Measurements from ENCODE around the gene FAM219B. TPM values are rescaled to one million over a fixed set of nuclear protein-coding genes. Genes with fewer than 3 reads are reported as not detected.
"Not testable (repeated sequence)": the region's sequence is repeated elsewhere in the genome, so short reads cannot be mapped to it uniquely, and the experiment has no call there.

Gene FAM219B
- total RNA-seq, 1 donor from 2014 or later: 110 TPM

DNA sequence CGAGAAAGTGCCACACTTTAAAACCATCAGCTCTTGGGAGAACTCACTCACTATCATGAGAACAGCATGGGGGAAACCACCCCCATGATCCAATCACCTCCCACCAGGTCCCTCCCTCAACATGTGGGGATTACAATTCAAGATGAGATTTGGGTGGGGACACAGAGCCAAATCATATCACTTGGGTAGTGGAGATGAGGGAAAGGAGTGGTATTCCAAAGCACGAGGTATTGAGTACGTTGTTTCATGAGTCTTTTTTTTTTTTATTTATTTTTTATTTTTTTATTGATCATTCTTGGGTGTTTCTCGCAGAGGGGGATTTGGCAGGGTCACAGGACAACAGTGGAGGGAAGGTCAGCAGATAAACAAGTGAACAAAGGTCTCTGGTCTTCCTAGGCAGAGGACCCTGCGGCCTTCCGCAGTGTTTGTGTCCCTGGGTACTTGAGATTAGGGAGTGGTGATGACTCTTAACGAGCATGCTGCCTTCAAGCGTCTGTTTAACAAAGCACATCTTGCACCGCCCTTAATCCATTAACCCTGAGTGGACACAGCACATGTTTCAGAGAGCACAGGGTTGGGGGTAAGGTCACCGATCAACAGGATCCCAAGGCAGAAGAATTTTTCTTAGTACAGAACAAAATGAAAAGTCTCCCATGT is 19.0 kb downstream of the FAM219B start:
- ATAC-seq; intact Hi-C loops (cut with micrococcal nuclease); DNase-seq: not testable (repeated sequence)

DNA sequence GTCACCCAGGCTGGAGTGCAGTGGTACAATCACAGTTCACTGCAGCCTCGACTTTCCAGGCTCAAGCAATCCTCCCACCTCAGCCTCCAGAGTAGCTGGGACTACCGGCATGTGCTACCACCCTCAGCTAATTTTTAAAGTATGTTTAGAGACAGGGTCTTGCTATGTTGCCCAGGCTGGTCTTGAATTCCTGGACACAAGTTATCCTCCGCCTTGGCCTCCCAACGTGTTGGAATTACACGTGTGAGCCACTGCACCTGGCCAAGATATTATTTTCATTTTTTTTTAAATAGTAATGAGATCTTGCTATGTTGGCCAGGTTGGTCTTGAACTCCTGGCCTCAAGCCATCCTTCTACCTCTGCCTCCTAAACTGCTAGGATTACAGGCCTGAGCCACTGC is 21.2 kb downstream of the FAM219B start:
- DNase-seq (peak; percentile 2), ATAC-seq (no peak)
- intact Hi-C loops (cut with micrococcal nuclease): no loop called here

DNA sequence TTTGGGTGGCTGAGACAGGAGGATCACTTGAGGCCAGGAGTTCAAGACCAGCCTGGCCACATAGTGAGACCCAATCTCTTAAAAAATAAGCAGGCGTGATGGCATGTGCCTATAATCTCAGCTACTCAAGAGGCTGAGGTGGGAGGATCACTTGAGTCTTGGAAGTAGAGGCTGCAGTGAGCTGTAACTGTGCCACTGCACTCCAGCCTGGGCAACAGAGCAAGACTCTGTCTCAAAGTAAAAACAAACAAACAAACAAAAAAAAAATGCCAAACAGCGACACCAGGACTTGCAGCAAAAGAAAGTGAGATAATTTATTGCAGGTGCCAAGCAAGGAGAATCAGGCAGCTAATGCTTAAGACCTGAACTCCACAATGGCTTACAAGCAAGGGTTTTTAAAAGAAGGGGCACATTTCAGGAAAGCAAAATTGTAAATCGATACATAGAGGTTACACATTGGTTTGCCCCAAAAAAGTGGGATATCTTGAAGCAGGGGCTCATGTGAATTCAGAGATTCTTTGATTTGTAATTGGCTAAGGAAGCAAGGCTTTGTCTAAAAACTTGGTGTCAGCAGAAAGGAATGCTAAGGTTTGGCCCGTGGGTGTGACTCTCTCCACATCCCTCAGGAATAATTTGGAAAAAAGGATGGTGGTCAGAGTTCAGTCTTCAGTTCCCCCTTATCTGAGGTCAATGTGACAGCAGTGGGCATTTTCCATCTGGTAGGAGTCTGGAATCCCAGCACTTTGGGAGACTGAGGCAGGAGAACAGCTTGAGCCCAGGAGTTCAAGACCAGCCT is 22.0 kb downstream of the FAM219B start:
- peak; percentile 0 for DNase-seq
- intact Hi-C loops (cut with micrococcal nuclease): no loop called here

DNA sequence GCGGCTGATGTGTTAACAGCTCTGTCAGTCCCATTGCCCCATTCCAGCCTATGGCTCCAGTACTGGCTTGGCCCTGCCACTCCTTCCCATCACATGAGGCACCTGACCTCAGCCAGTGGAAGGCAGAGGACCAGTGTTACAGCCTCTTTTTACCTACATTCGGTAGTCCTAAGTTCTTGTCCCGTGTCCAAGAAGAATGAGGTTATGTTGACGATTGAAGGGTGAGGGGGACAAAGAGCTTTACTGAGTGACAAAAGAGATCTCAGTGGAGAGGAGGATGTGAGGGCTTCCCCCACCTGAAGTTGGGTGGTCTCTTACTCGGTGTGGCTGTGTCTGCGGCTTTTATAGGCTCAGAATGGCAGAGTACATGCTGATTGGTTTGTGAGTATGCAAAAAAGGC is 24.1 kb downstream of the FAM219B start:
- no peak for ATAC-seq
- intact Hi-C loops (cut with micrococcal nuclease): no loop called here
- no peak for DNase-seq

More for the DNA sequence above, 22.0 kb downstream of the FAM219B start:
- no peak for ATAC-seq

DNA sequence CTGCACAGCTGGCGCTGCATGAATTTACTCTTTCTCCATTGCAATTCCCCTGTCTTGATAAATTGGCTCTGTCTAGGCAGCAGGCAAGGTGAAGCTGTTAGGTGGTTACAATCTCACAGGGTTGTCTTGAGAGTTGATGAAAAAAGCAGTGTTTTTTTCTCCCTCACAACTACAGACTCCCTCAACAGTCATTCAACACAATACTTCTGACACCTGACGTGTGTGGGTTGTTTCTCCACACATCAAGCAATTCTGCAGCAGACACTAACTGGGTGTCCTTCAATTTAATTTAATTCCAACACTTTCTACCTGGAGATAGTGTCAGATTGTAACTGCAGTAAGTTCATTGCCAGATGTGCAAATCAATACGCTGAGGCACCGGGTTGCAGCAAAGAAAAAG is 28.4 kb downstream of the FAM219B start:
- ATAC-seq (no peak), DNase-seq (no peak)
- intact Hi-C loops (cut with micrococcal nuclease): no loop called here

DNA sequence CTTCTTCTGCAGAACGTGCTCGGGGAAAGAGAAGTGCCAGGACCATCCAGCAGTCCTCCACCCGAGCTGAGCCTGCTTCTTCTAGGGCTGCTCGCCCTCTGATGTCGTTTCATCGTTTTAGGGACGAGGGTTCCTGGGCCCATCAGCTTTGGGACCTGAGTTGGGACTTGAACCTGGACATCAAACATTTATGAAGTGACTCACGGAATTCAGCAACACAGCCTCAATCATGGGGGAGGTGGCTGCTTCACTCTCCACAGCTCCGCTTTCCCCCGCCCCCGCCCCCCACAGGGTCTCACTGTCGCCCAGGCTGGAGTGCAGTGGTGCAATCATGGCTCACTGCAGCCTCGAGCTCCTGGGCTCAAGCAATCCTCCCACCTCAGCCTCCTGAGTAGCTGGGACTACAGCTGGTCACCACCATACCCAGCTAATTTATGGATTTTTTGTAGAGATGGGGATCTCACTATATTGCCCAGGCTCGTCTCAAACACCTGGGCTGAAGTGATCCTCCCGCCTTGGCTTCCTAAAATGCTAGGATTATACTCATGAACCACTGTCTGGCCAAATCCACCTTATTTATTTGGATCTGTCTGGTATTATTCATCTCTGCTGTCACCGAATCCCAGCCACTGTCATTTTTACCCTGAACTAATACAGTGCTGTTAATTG is 32.8 kb downstream of the FAM219B start:
- DNase-seq: no peak
- ATAC-seq: peak; percentile 16
- intact Hi-C loops (cut with micrococcal nuclease): no loop called here

DNA sequence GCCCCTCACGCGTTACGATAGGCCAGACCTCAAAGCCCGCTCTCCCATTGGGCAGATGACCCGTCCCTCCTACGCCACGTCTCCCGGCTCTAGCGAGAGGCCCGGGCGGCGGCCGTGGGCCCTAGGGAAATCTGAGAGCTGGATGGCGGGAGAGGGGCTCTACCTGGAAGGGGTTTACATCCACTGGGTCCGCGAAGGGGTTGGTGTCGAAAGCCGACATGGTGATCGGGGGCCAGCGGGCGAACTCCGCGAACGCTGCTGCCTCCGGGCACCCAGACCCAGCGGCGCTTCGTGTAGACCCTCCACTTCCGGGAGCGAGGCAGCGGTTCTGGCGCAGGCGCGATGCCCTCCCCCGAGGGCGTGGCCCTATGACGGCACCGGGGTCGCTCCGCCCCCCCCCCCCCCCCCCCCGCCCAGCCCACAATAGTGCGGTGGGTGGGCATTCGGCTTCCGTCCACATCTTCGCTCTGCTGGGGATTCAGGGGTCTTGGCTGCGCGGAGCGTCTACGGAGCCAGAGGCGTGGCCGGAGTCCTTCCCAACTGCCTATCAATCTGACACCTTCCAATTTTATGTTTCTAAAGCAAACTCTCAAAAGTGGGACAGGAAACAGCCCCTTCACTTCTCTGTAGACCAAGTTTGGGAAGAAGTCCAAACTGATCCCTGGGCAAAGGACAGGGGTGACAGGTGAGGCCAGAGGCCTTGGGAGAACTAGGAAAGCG is 33.5 kb downstream of the FAM219B start, which contains the start of gene SCAMP2:
Gene SCAMP2 (minus strand): TSS at position 330 of the 720 bp plus-strand sequence. CDS start 110 bp downstream, at position 220.
- DNase-seq: peak; percentile 95
- intact Hi-C loops (cut with micrococcal nuclease): no loop called here
- peak; percentile 95 for ATAC-seq

DNA sequence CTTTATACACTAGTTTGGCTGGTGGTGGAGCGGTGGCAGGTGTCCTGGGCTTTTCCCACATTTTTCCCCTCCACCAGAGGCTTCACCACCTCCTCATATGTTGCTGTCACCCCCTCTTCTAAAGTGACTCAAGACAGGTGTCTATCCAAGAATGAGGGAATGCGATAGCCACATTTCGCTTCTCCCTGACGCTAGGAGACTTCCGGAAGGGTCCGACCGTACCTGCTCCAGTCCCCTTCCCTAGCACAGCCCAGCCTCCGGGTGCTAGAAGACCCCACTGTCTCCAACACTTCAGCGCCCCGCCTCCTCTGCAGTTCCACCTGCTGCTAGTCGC is 34.0 kb downstream of the FAM219B start:
- DNase-seq (no peak), ATAC-seq (no peak)
- intact Hi-C loops (cut with micrococcal nuclease): no loop called here

DNA sequence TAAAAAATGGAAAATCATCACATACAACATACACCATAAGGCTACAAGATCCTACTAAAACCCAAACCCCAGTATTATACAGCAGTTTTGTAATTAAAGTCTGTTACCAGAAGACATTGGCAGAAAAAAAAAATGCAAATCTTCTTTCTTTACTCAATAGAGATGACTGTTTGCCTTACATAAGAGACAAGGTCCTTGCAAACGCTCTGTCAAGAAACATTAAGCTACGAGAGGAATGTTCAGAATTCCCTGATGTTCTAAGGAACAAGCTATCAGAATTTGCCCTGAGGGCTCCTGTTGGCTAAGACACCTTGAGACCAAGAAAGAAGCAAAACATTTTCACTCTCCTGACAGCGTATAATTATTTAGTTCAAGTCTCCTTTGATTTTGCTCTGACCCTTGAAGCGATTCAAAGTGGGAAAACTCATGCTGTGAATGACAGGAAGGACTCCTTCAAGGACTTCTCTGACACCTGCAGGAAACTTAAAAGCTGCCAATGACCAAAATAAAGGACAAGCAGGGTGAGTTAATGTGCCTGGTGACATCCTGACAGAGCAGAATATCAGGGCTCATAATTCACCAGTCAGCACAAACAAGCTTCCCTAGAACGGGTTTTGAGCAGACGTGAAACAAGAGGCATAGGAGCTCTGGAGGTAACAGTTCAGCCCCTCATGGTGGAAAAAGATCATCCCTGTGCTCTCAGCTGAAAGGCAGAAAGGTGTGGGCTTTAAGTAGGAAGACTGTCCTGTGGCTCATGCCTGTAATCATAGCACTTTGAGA is 36.0 kb downstream of the FAM219B start:
- ATAC-seq (no peak), DNase-seq (no peak)
- intact Hi-C loops (cut with micrococcal nuclease): no loop called here

DNA sequence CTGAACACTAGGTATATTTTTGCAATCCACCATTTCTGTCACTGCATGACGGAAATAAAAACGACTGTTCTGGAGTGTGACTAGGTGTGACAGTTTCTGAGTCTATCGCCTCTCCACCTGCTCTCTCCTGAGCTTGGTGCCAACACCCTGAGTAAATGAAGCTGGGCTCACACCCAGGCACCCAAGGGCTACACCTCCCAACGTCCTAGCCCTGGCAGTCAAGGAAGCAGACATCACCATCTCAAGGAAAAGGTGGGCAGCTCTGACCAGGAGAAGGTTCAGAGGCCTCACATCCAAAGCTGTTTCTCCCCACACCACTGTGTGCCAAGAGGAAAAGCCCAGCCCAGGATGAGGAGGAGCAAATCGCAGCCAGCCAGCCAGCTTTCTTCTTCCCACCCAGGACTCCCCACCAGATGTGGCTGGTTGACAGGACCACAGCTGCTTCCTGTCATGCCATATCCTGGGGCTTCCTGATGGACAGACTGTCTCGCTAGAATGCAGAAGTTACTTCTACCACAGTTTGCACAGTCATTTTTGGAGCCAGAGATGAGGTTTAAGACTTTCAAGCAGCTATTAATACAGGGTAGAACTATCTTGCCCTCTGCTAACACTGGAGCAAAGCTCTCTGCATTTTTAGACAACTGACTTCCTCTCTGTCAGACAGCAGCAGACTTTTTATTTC is 36.8 kb downstream of the FAM219B start:
- DNase-seq (peak; percentile 81), ATAC-seq (peak; percentile 46)
- intact Hi-C loops (cut with micrococcal nuclease): no loop called here

DNA sequence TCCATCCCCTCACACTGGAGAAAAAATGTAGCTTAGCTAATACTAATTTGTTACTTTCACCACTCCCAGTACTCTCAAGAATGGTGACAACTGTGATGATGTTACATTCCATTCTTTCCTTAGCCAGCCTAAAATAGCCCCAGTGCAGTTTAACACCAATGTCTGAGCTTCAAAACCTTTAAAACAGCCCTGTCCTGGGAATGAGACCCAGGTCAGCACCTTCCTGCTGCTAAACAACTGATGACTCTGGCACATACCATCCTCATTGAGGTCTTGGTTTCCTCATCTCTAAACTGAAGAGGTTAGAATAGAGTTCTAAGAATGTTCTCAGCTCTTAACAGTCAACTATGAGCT is 37.3 kb downstream of the FAM219B start:
- peak; percentile 16 for DNase-seq
- peak; percentile 19 for ATAC-seq
- intact Hi-C loops (cut with micrococcal nuclease): no loop called here

DNA sequence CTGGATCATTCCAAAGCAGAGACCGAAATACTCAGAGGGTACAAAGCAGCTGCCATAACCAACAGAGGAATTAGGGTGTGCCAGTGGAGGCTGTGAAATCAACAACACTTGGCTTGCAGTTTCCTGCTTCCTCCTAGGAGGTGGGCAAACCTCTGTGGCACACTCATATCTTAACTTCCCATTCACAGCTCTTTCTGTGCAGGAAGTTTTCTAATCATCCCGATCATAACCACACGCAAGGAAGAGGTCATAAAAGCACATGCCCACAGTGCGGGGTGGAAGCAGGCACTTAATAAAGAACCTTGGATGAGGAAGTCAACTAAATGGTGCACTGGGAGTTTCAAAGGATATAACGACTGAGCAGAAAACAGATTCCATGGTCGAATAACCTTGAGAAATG is 38.6 kb downstream of the FAM219B start:
- ATAC-seq: peak; percentile 0
- intact Hi-C loops (cut with micrococcal nuclease): no loop called here
- peak; percentile 46 for DNase-seq

DNA sequence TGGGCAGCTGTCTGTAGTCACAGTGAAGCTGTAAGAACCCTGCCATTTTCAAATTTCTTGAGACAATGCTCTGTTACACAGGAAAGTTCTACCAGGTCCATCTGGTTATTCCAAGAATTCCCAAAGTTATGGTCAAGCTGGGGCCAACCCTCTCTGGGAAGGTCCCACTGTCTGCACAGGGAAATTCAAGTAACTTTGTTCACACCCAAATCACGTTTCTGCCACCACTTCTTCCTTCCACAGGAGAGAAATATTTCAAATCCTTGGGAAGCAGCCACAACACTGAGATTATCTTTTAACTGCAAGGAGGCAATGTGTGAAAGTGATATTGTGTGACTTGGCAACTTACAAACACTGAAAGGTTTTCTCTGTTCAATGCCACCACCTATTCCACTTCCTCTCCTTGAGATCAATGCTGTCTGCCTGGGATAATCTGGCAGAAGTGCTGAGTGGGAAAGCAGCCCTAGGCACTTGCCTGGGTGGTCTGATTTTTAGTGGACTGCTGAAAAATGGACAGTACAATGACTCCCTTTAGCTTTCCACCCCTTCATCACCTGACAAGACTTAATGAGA is 39.1 kb downstream of the FAM219B start:
- no peak for ATAC-seq

DNA sequence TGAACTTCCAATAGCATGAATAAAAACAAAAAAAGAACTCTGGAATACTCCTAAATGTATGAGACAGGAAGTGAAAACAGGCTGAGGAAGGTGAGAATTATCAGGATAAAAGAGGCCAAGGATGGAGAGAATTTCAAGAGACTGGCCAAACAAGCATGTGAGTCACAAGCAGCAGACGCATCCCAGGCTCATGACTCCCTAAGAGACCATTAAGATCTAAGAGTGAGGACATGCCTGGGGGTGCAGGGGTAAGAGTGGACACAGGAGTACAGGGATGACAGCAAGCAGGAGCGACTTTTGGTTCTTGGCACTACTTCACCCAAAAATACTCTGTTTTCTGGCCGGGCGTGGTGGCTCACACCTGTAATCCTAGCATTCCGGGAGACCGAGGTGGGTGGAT is 40.6 kb downstream of the FAM219B start:
- ATAC-seq: no peak
- intact Hi-C loops (cut with micrococcal nuclease): no loop called here
- peak; percentile 12 for DNase-seq

More for the DNA sequence above, 39.1 kb downstream of the FAM219B start:
- peak; percentile 0 for DNase-seq
- intact Hi-C loops (cut with micrococcal nuclease): no loop called here

DNA sequence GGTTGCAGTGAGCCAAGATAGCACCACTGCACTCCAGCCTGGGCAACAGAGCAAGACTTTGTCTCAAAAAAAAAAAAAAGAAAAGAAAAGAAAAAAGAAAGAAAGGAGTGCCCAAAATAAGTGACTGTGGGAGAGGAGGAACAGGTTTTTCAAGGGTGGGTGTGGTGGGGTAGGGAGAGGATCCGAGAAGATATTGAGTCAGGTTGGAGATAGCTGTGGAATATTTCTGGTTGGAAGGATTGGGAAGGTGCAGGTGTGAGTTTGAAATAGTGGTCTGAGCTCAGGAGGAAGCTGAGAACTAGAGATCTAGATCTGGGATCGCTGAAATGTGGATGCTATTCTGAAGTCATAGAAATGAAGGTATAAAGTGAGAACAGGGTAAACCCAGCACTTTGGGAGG is 41.3 kb downstream of the FAM219B start:
- peak; percentile 7 for DNase-seq
- ATAC-seq: no peak
- intact Hi-C loops (cut with micrococcal nuclease): no loop called here

DNA sequence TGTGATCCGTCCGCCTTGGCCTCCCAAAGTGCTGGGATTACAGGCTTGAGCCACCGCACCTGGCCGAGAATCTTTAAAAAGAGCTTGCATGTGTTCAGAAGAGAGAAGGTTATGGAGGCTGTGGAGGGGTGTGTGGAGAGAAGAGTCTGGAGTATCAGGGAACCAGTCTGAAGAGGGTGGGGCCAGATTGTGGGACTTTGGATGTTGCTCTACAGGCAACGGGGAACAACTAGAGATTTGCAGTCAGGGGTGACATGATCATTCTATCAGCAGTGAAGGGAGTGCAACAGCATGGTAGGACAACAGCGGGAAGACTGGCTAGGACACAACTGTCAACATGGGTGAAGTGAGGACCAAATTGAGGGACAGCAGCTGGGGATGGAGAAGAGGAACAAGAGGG is 42.4 kb downstream of the FAM219B start:
- DNase-seq: peak; percentile 1

DNA sequence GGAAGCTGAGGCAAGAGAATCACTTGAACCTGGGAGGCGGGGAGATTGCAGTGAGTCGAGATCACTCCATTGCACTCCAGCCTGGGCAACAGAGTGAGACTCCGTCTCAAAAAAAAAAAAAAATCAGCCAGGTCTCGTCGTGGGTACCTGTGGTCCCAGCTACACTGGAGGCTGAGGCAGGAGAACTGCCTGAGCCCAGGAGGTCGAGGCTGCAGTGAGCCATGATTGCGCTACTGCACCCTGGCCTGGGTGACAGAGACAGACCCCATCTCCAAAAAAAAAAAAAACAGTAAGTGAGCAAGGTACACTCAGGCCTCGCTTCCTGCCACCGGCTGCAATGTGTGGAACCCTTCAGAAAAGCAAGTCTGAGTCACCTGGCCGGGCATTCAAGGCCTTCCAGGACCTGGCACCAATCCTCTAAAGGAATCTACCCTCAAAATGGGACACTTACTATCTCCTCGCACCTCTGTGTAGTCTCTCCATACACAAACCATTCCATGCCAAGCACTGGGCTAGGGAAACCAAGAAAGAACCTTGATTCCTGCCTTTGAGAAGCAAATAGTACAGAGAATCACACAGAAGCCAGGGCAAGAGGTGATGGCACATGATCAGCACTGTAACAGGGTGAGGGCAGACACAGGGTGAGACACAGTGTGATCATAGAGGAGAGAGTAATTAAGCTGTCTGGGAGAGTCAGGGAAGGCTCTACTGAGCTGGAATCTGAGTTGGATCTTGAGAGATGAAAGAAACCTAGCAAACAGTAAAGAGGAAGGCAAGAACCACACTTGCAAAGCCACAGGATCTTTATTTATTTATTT is 43.2 kb downstream of the FAM219B start:
- DNase-seq (peak; percentile 13), ATAC-seq (peak; percentile 51)
- intact Hi-C loops (cut with micrococcal nuclease): no loop called here

More for the DNA sequence above, 42.4 kb downstream of the FAM219B start:
- intact Hi-C loops (cut with micrococcal nuclease): no loop called here
- ATAC-seq: no peak

Data from left ventricle myocardium superior (tissue), 1 donor.